ENCODE results near the gene RDH8.
A peak's percentile ranks its signal among the peaks of the same experiment; 100 is the strongest.

RDH8 gene, protein sequence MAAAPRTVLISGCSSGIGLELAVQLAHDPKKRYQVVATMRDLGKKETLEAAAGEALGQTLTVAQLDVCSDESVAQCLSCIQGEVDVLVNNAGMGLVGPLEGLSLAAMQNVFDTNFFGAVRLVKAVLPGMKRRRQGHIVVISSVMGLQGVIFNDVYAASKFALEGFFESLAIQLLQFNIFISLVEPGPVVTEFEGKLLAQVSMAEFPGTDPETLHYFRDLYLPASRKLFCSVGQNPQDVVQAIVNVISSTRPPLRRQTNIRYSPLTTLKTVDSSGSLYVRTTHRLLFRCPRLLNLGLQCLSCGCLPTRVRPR

DNA sequence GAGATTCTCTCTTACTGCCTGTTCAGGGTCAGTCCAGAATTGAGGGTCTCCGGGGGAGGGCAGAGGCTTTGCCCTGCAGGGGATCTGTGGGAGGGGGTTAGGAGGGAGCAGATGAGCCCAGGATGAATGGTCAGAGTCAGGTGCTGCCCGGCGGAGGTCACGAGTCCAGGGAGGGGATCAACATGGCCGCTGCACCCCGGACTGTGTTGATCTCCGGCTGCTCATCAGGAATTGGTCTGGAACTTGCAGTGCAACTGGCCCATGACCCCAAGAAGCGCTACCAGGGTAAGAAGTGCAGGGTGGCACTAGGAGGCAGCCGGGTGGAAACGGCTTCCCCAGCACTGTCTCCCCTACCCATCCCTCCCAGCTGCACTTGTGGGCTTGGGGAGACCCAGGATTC lies at the start of gene RDH8:
TSS of gene RDH8 (plus strand) at position 168 of the 400 bp plus-strand sequence. CDS start at position 183, 15 bp downstream.
- no peak for DNase-seq (ENCODE audit: low spot score in 2 of 2)
- peaks cover 22% of the 10 kb centered on the region for H3K4me1 Mint-ChIP-seq
- no peak within 1 kb of the TSS for H3K27ac Mint-ChIP-seq
- no peak for ATAC-seq
- no peaks in the 10 kb centered on the region for H3K9me3 Mint-ChIP-seq
- no peak within 1 kb of the TSS for H3K4me3 Mint-ChIP-seq
- peaks cover 6% of the 10 kb centered on the region for H3K36me3 Mint-ChIP-seq

DNA sequence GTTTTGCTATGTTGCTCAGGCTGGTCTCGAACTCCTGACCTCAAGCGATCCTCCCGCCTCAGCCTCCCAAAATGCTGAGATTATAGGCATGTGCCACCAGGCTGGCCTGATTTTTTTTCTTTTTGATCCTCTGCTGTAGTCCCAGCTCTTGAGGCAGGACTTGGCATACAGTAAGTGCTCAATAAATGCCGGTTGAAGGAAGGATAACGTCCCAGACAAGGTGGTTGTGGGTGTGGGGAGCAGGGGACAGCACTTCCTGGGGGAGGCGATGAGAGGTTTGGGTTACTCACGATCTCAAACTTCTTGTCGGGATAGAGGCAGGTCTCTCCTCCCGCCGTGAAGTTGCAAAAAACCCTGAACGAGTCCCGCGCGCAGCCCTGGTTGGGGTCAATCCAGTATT lies 47.3 kb upstream of the RDH8 start:
- DNase-seq (ENCODE audit: low spot score in 2 of 2) (no peak), ATAC-seq (no peak)
- Mint-ChIP-seq H3K27ac (no peak overlapping the region), H3K4me3 (no peak overlapping the region), H3K36me3 (peaks cover 56% of the 10 kb centered on the region), H3K4me1 (peaks cover 6% of the 10 kb centered on the region), H3K9me3 (no peaks in the 10 kb centered on the region)

DNA sequence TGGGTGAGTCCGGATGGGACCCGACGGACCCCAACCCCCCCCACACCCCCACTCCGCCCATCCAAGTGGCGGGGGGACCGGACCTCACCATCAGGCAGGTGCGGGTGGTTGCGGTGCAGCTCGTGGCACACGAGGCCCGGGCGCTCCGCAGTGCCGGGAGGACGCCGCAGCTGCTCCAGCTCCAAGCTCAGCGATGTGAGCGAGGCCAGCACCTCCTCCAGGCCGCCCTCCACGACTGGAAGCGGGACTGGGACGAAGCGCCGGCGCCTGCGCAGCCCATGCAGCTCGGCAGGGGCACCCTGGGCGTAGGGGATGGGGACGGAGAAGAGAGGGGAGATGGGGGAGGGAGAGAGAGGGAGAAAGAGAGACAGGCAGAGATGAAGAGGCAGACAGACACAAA lies 46.8 kb upstream of the RDH8 start:
- Mint-ChIP-seq H3K36me3 (peaks cover 55% of the 10 kb centered on the region), H3K9me3 (no peaks in the 10 kb centered on the region), H3K4me3 (no peak overlapping the region), H3K27ac (peak overlapping the region; percentile 9), H3K4me1 (peaks cover 9% of the 10 kb centered on the region)
- ATAC-seq = no peak
- DNase-seq (ENCODE audit: low spot score in 2 of 2) = no peak

DNA sequence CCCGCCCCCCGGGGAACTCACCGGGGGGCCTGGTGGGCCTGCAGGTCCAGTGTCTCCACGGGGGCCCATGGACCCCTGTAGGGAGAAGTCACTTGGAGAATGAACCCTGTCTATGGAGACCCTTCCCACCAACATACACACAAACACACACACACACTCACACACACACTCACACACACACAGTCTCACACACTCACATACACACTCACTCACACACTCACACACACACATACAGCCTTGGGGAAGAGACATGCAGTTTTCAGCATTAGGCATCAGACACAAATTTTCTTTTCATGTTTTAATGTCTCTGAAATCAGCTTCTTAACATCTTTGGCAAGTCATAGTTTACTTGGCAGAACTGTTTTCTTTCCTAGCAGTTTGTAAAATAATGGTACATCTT lies 46.0 kb upstream of the RDH8 start:
- Mint-ChIP-seq H3K27ac (no peak overlapping the region), H3K9me3 (no peaks in the 10 kb centered on the region), H3K4me3 (no peak overlapping the region), H3K4me1 (peaks cover 18% of the 10 kb centered on the region), H3K36me3 (peaks cover 54% of the 10 kb centered on the region)
- DNase-seq (ENCODE audit: low spot score in 2 of 2) (no peak), ATAC-seq (no peak)

DNA sequence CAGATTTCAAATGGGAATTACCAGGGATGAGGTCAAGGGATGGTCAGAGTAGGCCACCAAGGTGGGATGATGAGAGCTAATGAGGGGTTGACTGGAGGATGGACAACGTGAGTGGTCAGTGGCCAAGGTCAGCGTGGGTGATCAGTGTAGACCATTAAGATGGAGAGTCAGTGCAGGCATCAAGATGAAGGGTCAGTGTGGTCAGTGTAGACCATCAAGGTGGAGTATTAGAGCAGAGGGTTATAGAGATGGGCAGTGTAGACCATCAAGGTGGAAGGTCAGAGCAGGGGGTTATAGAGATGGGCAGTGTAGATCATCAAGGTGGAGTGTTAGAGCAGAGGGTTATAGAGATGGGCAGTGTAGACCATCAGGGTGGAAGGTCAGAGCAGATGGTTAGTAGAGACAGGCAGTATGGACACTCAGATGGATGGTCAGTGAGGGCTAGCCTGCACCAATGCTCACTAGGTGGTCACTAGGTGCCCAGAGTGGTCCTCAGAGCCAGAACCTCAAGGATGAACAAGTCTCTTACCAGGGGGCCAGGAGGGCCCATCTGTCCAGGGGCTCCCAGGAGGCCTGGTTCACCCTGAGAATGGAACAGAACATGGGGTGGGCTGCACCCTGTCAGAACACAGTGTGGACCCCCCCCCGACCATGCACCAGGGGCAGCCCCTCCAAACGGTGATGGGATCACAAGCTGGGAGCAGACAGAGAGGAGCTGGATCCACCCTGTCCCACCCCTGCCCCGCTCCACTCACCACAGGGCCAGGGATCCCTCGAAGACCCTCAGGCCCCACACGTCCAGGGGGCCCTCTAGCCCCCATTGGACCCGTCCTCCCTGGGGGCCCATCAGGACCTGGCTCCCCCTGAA lies 44.2 kb upstream of the RDH8 start:
- ATAC-seq = no peak
- peaks cover 19% of the 10 kb centered on the region for H3K4me1 Mint-ChIP-seq
- H3K36me3 Mint-ChIP-seq = peaks cover 42% of the 10 kb centered on the region
- H3K9me3 Mint-ChIP-seq = no peaks in the 10 kb centered on the region
- no peak overlapping the region for H3K27ac Mint-ChIP-seq
- no peak overlapping the region for H3K4me3 Mint-ChIP-seq
- no peak for DNase-seq (ENCODE audit: low spot score in 2 of 2)

DNA sequence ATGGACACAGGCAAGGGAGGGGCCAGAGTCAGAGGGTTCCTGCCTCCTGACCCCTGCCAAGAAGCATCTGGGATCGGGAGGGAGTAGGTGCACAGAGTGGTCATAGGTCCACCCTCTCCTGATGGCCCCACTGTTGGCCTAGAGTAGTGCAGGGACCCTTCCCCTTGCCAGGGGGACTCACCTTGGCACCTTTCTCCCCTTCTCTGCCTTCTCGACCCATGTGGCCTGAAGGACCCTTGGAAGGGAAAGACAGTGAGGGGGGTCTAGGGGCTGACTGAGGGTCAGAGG lies 43.7 kb upstream of the RDH8 start:
- ATAC-seq = no peak
- H3K27ac Mint-ChIP-seq = no peak overlapping the region
- DNase-seq (ENCODE audit: low spot score in 2 of 2) = no peak
- no peaks in the 10 kb centered on the region for H3K9me3 Mint-ChIP-seq
- H3K36me3 Mint-ChIP-seq = peaks cover 37% of the 10 kb centered on the region
- H3K4me1 Mint-ChIP-seq = peaks cover 19% of the 10 kb centered on the region
- H3K4me3 Mint-ChIP-seq = no peak overlapping the region

DNA sequence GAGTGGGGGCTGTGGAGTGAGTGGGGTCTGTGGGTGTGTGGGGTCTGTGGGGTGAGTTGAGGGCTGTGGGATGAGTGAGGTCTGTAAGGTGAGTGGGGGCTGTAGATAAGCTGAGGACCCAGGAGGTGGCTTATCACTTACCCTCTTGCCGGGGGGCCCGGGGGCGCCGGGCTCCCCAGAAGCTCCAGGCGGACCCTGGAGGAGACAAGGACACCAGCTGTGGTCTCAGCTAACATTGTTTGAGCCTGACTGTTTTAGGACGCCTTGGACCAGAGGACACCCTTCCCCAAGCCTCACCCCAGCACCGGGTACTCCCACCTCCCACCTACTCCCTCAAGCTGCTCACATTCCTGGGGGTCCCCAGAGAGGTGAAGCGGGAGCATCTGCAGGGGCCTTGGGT lies 42.8 kb upstream of the RDH8 start:
- no peak for ATAC-seq
- no peaks in the 10 kb centered on the region for H3K9me3 Mint-ChIP-seq
- no peak overlapping the region for H3K4me3 Mint-ChIP-seq
- peaks cover 19% of the 10 kb centered on the region for H3K4me1 Mint-ChIP-seq
- peaks cover 31% of the 10 kb centered on the region for H3K36me3 Mint-ChIP-seq
- no peak for DNase-seq (ENCODE audit: low spot score in 2 of 2)
- H3K27ac Mint-ChIP-seq = no peak overlapping the region

DNA sequence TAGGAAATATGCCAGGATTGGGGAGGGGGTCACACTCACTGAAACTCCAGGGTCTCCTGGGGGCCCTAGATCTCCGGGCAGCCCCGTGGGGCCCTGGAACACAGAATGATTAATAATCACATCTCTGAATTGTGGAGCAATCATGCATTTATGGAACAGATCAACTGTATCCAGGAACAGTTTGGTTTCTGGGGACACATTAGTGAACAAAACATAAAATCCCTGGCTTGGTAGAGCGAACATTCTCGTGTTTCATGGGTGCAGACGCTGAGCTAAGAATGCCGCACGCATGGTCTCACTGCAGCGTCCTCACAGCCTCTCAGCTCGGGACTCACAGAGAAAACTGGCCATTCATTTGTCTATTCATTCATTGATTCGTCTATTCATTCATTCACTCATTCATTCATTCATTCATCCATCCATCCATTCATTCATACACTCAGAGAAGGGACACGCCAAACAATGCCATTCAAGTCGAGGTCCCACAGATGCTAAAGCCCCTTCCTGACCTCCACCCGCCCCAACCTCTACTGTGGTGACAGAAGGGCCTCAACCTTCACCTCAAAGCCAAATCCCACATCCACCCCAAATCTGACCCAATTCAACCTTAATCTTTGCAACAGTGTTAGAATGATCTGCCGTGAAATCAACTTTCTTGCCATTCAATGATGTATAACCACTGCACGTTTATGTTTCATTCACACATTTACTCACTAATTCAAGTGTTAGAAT lies 42.0 kb upstream of the RDH8 start:
- no peak overlapping the region for H3K27ac Mint-ChIP-seq
- no peak overlapping the region for H3K4me3 Mint-ChIP-seq
- no peaks in the 10 kb centered on the region for H3K9me3 Mint-ChIP-seq
- peak; percentile 46 for ATAC-seq
- H3K4me1 Mint-ChIP-seq = peaks cover 19% of the 10 kb centered on the region
- peak in 1 of 2 donors; percentile 51 for DNase-seq (ENCODE audit: low spot score in 2 of 2)
- peaks cover 25% of the 10 kb centered on the region for H3K36me3 Mint-ChIP-seq

DNA sequence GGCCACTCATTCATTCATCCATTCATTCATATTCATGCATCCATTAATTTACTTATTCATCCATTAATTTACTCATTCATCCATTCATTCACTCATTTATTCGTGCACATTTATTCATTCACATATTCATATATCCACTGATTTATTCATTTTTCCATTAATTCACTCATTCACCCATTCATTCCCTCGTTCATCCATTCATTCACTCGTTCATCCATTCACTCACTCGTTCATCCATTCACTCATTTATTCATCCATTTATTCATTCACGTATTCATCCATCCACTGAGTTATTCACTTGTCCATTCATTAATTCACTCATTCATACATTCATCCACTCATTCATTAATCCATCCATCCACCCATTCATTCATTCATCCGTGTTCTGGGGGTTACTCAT lies 41.2 kb upstream of the RDH8 start:
- no peak for ATAC-seq
- no peak for DNase-seq (ENCODE audit: low spot score in 2 of 2)
- H3K36me3 Mint-ChIP-seq = peaks cover 21% of the 10 kb centered on the region
- no peaks in the 10 kb centered on the region for H3K9me3 Mint-ChIP-seq
- no peak overlapping the region for H3K27ac Mint-ChIP-seq
- H3K4me1 Mint-ChIP-seq = peaks cover 13% of the 10 kb centered on the region
- no peak overlapping the region for H3K4me3 Mint-ChIP-seq

DNA sequence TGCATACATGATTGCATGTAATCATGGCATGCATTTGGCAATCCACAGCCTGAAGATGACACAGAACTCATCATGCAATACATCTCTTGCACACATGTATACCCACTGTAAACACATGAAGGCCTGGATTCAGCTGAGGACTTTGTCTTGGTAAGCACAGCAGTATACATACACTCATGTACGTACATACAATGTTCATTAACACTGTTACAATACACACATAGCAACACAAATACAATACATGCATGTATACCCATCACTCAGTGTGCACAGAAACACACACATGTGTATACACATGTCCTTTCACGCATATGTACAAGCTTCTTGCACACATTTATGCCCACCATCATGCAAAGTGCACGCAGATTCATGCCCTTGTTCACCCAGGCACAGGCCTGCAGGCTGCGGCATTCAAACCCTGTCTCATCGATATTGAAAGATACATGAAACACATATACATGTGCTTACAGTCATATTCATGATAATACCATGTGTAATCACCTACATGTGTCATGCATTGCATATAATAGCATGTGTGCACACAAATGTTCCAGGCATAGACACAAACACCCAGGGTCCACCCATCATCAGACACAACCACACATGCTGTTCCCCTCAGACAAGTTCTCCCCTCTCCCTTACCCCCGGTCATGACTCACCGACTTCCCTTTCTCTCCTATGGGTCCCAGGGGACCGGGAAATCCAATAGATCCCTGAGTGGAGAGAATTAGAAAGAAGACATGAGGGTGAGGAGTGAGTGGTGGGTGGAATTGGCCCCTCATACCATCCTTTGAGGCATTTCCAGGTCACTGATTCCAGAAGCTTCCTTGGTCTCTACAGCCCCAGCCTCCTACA lies 31.6 kb upstream of the RDH8 start:
- peaks cover 6% of the 10 kb centered on the region for H3K4me1 Mint-ChIP-seq
- H3K36me3 Mint-ChIP-seq = peaks cover 90% of the 10 kb centered on the region
- ATAC-seq (no peak), DNase-seq (ENCODE audit: low spot score in 2 of 2) (no peak)
- H3K9me3 Mint-ChIP-seq = no peaks in the 10 kb centered on the region
- H3K27ac Mint-ChIP-seq = peak overlapping the region; percentile 26
- no peak overlapping the region for H3K4me3 Mint-ChIP-seq

DNA sequence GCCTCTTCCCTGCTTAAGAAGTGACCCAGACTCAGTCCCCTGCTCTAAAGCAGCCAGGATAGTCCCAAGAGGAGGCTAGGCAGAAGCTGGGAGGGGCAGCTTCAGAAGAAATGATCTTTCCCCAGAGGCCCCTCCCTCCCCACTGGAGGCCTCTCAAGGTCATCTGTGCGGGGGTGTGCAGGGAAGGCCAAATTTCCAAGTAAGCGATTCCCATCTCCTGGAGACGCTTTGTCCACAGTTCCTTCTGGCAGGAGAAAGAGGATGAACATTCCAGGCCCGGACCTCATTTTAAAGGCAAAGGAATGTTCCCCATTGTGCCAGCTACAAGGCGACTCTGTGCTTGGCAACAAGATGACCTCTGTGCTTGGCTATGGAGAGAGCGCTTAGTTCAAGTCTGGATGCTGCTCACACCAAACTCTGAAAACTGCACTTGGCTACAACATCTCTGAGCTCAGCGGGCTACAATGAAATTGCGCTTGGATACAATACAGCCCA lies 26.4 kb upstream of the RDH8 start:
- Mint-ChIP-seq H3K36me3 (peaks cover 98% of the 10 kb centered on the region), H3K9me3 (no peaks in the 10 kb centered on the region), H3K4me1 (no peaks in the 10 kb centered on the region), H3K27ac (no peak overlapping the region), H3K4me3 (no peak overlapping the region)
- no peak for ATAC-seq
- no peak for DNase-seq (ENCODE audit: low spot score in 2 of 2)

DNA sequence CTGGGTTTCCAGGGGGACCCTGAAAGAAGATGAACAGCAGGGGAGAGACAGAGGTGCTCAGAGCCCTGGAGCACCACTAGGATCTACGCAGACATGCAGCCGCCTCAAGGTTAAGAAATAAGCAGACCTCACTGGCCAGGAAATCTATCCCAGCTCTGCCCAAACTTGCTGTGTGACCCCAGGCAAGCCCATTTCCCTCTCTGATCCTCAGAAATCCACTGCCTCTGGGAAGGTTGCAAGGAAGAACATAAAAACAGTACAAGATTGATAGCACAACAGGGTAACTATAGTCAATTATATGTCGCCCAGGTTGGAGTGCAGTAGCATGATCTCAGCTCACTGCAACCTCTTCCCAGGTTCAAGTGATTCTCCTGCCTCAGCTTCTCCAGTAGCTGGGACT lies 23.8 kb upstream of the RDH8 start:
- Mint-ChIP-seq H3K4me3 (no peak overlapping the region), H3K27ac (no peak overlapping the region)

DNA sequence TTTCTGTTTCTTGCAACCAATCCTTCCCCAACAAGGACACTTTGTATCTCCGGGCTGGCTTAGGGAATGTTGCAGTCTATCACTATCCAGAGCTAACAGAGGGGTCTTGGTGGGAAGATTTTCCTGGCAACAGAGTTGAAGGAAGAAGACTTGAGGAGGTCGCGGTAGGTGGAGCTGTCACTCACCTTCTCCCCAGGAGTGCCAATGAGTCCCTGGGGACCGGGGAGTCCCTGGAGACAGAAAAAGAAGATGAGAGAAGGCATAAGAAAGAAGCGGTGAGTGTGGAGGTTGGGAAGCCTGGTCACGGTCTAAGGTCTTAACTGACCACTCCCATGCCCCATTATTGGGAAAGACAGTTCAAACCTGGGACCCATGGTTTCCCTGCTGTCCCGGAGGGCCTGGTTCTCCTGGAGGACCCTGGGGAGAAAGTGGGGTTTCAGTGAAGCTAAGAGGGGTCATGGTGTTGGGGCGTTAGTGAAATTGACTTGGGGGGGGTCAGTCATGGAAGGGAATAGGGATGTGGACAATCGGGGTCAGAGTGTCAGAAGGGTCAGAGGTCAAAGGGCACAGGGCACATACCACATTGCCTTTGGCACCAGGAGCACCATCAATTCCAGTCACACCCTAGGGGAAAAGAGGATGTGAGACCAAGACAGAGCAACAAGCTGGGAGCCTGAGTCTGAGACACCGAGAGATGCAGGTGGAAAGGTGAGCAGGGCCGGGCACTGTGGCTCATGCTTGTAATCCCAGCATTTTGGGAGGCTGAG lies 21.7 kb upstream of the RDH8 start:
- peaks cover 89% of the 10 kb centered on the region for H3K36me3 Mint-ChIP-seq
- no peak overlapping the region for H3K27ac Mint-ChIP-seq
- no peaks in the 10 kb centered on the region for H3K9me3 Mint-ChIP-seq
- no peak for DNase-seq (ENCODE audit: low spot score in 2 of 2)
- no peak for ATAC-seq
- H3K4me1 Mint-ChIP-seq = no peaks in the 10 kb centered on the region
- H3K4me3 Mint-ChIP-seq = no peak overlapping the region

More for the DNA sequence above, 23.8 kb upstream of the RDH8 start:
- DNase-seq (ENCODE audit: low spot score in 2 of 2) = no peak
- peaks cover 92% of the 10 kb centered on the region for H3K36me3 Mint-ChIP-seq
- no peaks in the 10 kb centered on the region for H3K4me1 Mint-ChIP-seq
- no peak for ATAC-seq
- H3K9me3 Mint-ChIP-seq = no peaks in the 10 kb centered on the region

DNA sequence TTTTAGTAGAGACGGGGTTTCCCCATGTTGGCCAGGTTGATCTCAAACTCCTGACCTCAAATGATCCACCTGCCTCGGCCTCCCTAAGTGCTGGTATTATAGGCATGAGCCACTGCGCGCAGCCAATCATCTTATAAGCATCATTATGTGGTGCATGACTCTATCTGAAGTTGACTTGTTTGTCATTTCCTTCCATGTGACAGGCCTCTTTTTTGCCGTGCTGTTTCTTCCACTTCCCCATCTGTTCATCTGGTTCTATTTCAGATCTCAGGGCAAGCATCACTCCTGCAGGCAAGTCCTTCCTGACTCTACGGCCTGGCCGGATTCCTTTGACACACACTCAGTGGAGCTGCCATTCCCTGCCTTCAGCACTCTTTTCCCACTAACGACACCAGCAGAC lies 18.2 kb upstream of the RDH8 start:
- H3K36me3 Mint-ChIP-seq = peaks cover 89% of the 10 kb centered on the region
- H3K4me3 Mint-ChIP-seq = no peak overlapping the region
- H3K4me1 Mint-ChIP-seq = peaks cover 3% of the 10 kb centered on the region
- H3K9me3 Mint-ChIP-seq = no peaks in the 10 kb centered on the region
- ATAC-seq (no peak), DNase-seq (ENCODE audit: low spot score in 2 of 2) (no peak)
- H3K27ac Mint-ChIP-seq = no peak overlapping the region
